GM20000 (cell line): ENCODE measurements around the gene MPIG6B.

Experiments
- DNase-seq: peaks from one replicate; pipeline ENCODE4 v3.0.0; 2012; ENCODE audit warnings: low spot score
- TF ChIP-seq, protein P1 (sequence below): IDR thresholded peaks from 2 replicates; pipeline ENCODE4 v1.5.1; 2012; ENCODE audit warnings: mild to moderate bottlenecking, control low read depth; ENCODE audit errors: extremely low read depth, missing control alignments

MPIG6B gene, protein sequence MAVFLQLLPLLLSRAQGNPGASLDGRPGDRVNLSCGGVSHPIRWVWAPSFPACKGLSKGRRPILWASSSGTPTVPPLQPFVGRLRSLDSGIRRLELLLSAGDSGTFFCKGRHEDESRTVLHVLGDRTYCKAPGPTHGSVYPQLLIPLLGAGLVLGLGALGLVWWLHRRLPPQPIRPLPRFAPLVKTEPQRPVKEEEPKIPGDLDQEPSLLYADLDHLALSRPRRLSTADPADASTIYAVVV

DNA sequence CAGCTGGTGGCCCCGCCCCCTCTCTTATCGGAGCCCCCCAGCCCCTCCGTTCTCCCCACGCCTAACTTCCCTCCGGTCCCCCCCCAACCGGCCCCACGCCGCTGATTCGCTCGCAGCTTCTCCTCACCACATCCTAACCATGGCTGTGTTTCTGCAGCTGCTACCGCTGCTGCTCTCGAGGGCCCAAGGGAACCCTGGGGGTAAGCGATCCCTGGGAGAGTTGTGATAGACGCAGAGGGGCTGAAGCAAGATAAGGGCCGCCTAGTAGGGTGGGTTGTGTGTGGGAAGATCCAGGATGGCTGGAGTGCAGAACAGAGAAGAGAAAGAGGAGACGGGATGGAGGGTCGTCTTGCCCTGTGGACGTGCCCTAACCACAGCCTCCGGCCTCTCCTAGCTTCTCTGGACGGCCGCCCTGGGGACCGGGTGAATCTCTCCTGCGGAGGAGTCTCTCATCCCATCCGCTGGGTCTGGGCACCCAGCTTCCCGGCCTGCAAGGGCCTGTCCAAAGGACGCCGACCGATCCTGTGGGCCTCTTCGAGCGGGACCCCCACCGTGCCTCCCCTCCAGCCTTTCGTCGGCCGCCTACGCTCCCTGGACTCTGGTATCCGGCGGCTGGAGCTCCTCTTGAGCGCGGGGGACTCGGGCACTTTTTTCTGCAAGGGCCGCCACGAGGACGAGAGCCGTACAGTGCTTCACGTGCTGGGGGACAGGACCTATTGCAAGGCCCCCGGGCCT lies at the start of gene MPIG6B:
Gene MPIG6B (plus strand): TSS at position 129 of the 735 bp plus-strand sequence. CDS start 11 bp downstream, at position 140.
- TF ChIP-seq, protein P1, sequence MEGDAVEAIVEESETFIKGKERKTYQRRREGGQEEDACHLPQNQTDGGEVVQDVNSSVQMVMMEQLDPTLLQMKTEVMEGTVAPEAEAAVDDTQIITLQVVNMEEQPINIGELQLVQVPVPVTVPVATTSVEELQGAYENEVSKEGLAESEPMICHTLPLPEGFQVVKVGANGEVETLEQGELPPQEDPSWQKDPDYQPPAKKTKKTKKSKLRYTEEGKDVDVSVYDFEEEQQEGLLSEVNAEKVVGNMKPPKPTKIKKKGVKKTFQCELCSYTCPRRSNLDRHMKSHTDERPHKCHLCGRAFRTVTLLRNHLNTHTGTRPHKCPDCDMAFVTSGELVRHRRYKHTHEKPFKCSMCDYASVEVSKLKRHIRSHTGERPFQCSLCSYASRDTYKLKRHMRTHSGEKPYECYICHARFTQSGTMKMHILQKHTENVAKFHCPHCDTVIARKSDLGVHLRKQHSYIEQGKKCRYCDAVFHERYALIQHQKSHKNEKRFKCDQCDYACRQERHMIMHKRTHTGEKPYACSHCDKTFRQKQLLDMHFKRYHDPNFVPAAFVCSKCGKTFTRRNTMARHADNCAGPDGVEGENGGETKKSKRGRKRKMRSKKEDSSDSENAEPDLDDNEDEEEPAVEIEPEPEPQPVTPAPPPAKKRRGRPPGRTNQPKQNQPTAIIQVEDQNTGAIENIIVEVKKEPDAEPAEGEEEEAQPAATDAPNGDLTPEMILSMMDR = no peak
- no peak for DNase-seq

DNA sequence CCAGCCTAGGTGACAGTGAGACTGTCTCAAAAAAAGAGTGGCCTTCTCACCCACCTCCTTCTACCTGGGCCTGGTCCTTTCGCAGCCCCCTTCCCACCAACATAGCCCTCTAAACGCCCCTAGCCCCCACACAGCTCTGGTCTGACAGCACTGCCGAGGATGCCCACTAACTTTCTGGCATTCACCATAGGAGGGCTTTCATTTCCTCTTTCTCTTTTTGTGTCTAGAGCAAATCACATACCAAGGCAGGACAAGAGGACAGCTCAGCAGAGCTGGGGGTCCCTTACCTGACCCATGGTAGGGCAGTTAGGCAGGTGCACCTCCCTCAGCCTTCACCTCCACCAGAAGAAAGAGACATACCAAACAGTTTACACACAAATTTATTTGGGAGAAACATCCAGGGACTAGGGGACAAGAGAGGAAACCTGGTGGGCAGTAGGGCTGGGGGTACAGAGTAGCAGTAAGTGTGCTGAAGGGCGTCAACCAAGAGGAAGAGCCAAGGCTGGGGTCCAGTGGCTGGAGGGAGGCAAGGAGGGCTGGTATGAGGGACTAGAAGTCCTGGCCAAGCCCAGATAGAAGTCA lies 46.8 kb upstream of the MPIG6B start:
- TF ChIP-seq, protein P1 = no peak
- DNase-seq = no peak

DNA sequence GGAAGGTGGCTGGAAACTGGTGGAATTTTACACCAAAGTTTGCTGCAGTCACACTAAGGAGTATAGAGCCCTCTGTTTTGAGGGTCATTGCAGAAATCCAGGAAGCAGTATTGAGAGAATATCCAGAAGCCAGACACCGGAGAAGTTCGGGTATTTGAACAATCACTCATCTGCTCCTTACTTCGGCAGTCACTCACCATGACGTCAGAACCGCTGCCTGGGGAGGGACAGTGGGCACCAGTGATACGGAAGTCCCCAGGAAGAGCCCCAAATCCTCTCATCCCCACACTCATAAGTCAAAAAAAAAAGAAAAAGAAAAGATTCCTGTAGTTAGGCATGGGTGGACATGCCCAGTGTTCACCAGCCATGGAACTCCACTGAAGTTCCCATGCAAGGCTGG lies 46.3 kb upstream of the MPIG6B start:
- no peak for DNase-seq
- TF ChIP-seq, protein P1 = no peak

DNA sequence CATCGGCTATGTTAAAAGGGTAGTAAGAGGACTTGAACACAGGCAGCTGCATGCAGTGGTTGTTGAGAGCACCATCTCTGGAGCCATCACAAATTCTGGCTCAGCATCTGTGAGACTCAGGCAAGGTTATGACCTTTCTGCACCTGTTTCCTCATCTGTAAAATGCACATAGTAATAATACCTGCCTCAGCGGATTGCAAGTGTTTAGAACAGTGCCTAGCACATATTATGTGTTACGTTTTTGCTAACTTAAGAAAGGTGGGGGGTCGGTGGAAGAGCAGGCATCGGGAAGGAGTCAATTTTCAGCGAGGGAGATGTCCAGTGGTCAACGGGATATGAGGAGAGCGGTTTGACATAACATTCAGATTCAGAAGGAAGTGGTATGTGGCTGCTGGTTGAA lies 45.2 kb upstream of the MPIG6B start:
- no peak for DNase-seq
- TF ChIP-seq, protein P1 = no peak

DNA sequence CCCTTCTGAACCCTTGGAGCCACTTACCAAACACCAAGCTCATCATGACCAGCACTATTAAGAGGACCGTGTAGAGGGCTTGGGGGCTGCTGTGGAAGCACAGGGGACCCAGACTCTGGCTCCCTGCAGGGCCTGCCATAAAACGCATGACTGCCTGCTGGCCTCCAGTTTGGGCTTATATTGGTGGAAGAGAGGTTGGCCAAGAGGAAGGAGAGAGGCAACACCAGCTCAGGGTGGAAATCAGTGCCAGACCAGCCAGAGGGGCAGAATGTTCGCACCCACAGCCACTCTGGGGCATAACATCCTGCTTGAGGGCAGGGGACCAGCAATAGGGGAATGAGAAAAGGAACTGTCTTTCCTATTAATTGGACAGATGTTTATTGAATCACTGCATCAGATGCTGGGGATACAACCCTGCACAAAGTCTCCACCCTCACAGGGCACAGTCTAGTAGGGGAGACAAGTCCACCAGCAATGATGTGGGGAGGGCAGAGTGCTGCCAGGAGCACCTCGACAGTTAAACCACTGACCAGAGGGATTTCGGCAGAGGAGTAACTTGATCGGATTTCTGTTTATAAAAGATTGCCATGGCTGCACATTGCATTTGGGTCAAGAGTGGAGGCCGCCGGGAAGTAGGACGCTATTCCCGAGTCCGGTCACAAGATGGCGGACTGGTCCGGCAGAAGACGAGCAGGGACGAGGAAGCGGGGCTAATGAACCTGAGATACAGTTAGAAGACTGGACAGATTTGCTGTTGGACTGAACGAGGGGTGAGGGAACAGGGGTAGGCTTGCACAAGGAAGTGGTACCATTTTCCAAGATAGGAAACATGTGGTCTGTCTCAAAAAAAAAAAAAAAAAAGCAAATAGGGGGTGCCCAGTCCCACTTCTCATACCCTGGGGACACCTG lies 42.7 kb upstream of the MPIG6B start, which contains the start of gene LY6G5C:
Gene LY6G5C (minus strand): TSS at position 842 of the 909 bp plus-strand sequence. CDS start 694 bp downstream, at position 148.
- TF ChIP-seq, protein P1 = peak; percentile 90
- peak; percentile 82 for DNase-seq

DNA sequence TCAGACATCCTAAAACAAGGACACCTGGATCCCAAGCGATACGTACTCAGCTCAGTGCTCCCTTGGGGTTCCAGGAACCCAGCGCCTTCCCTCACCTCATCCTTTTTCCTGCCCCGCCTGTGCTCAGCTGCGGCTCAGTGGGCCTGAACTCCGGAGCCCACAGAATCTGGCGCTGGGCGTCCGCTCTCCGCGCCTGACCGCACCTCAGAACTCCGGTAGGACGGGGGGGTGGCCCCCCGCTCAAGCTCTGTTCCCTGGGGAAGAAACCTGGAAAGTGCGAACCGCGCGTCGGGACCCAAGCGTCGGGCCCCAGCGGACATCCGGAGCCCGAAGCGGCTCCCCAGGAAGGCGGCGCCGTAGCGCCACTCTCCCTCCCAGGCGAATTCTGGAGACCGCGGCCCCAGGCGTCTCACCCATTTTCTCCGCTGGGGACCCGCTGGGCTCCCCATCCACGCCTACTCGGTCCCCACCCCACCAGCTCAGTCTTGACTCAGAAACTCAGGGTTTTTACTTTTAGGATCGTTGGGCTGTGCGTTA lies 42.0 kb upstream of the MPIG6B start:
- TF ChIP-seq, protein P1 = no peak
- DNase-seq = peak; percentile 66
